Heart right ventricle (tissue), 16 donors: Measurements from ENCODE around the gene FHIT. TPM values are rescaled to one million over a fixed set of nuclear protein-coding genes. Genes with fewer than 3 reads are reported as not detected.

Experiments used
- ATAC-seq, 8 donors: fragments of 200-7000 bp; cut with Tn5 transposase; one replicate each; pipeline ENCODE4 v1.9.1; 2020; ENCODE audit warnings: mild to moderate bottlenecking in 8 of 8, moderate library complexity in 8 of 8, moderate number of reproducible peaks in 1 of 8
- DNase-seq, 2 donors: peaks; one replicate each; pipeline ENCODE4 v3.0.0-alpha.2; 2020
- H3K27ac ChIP-seq, 10 donors: fragments of 200-600 bp; sonication (generic) in 2 of 10; one replicate each; pipeline versions ENCODE4 v1.5.0 to v1.8.0; 2020 to 2022; ENCODE audit warnings: mild to moderate bottlenecking in 3 of 10
- H3K27me3 ChIP-seq, 7 donors: fragments of 200-600 bp; one replicate each; pipeline ENCODE4 v1.8.0; 2021 to 2022; ENCODE audit warnings: mild to moderate bottlenecking in 2 of 7
- H3K36me3 ChIP-seq, 9 donors: fragments of 200-600 bp; sonication (generic) in 1 of 9; one replicate each; pipeline versions ENCODE4 v1.5.0 to v1.8.0; 2020 to 2022; ENCODE audit warnings: mild to moderate bottlenecking in 2 of 9
- H3K4me1 ChIP-seq, 9 donors: fragments of 200-600 bp; sonication (generic) in 1 of 9; one replicate each; pipeline versions ENCODE4 v1.5.0 to v1.8.0; 2020 to 2022; ENCODE audit warnings: mild to moderate bottlenecking in 4 of 9
- H3K4me3 ChIP-seq, 10 donors: fragments of 200-600 bp; sonication (generic) in 2 of 10; one replicate each; pipeline versions ENCODE4 v1.5.0 to v1.8.0; 2020 to 2022; ENCODE audit warnings: mild to moderate bottlenecking in 7 of 10, moderate library complexity in 2 of 10
- H3K9me3 ChIP-seq, 11 donors: fragments of 200-600 bp in 10 of 11; sonication (generic) in 2 of 11; one replicate each; pipeline versions ENCODE4 v1.5.0 to v1.8.0; 2013 to 2022; ENCODE audit warnings: mild to moderate bottlenecking in 2 of 11, control low read depth in 1 of 11, moderate library complexity in 1 of 11
- WGBS, 2 donors: extraction: QIAGEN DNeasy Blood & Tissue Kit; methylation state at CpG; one replicate each; pipeline ENCODE4 v1.1.7; 2013; ENCODE audit warnings: inconsistent platforms in 1 of 2; 5-methylcytosine and 5-hydroxymethylcytosine counted together
- intact Hi-C, 10 donors: fragments of 100-400 bp; cut with DNase I; formaldehyde crosslinking; loops; one replicate each; pipeline versions ENCODE4 v1.11.1 to v1.14.2; 2022
- polyA plus RNA-seq, 2 donors: library from polyadenylated mRNA; stranded (reverse); fragments of 200-250 nt; gene quantifications; one replicate each; pipeline ENCODE4 v1.2.3, GENCODE V29; 2013
- total RNA-seq, 10 donors: library from RNA; stranded (reverse); fragmentation: NEBNext Ultra II Directional in 3 of 10; extraction: Animal tissue kit (Norgen Biotek cat#: 25700) in 3 of 10; gene quantifications; one replicate each; pipeline versions ENCODE4 v1.2.1 to v1.2.4, GENCODE V29; 2021 to 2023
- TF ChIP-seq, protein P1 (sequence below), 9 donors: fragments of 200-600 bp; sonication (generic) in 2 of 9; IDR thresholded peaks; one replicate each; pipeline versions ENCODE4 v1.5.0 to v1.8.0; 2021 to 2022; ENCODE audit warnings: antibody characterized with exemption in 9 of 9, mild to moderate bottlenecking in 5 of 9, moderate library complexity in 1 of 9
- donor health status: Arrhythmogenic right ventricular cardiomyopathy.
- donor health status: ischemic (EF 13 %, LVEDD 7.1; RV severe dilation, severe dysfunction).
- donor health status: healthy with polysubstance abuse.
- donor health status: DM: no; HTN: yes; CAD: no.
- donor health status: DM: no; HTN: no; CAD: no.
- donor health status: ischemic (EF 25% LVEDD 6.9; RV normal size, moderate dysfunction).
- donor health status: ischemic (EF 25% LVEDD 5.7; RV mildly dilated, moderate dysfunction).
- donor health status: healthy.
- donor health status: DM: yes; HTN: yes; CAD: no.
- donor health status: Ischemic cardiomyopathy.
- donor health status: ischemic (EF 35%, LVEDD 5.7; RV mildly dilated, moderate dysfunction).
- donor health status: nonischemic (EF 11% LVEDD 7.7; RV severe dilation, severe dysfunction).
- donor health status: DM: yes; HTN: yes; CAD: no.
- donor health status: PGD.
- donor health status: ischemic (EF 29% LVEDD 5.4; RV normal size, mild dysfunction).
- donor health status: nonischemic (EF 23%, LVEDD 6.1; RV moderate dilation, normal function).

FHIT gene
- total and polyA plus RNA-seq, 12 donors = 4.7 to 25.5 (median 18.3) TPM

DNA sequence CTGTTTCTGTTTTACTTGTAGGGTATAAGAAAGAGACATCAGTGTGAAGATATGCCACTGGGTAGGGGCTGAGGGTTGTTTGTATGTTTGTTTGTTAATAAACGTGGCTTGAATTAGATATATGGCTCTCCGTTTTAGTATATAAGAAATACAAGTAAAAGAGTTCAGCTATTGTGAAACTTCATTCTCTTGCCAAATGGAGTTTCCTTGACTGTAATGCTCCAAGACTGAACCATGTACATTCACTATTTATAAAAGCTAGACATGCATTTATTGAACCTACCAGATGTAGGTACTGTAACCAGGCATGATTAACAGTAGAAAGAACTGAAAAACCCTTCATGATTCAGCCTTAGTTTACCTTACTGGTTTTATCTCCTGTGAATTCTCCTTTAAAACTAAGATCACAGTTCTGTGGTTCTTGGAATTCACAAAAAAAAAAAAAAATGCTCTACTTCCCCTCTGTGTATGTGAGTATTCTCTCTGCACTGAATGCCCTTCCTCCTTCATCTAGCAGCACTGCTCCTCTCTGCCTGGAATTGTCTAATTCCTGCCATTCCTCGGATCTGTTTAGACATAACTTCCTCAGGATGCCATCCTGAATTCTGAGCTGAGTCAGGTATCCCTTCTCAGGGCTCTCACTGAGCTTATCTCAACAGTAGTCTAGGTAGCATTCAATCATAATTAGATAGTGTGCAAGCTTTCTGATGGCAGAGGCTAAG lies 504.4 kb downstream of the FHIT start:
- DNase-seq = no peak
- Histone ChIP-seq H3K36me3 (no peaks in the 10 kb centered on the region), H3K27ac (no peak overlapping the region), H3K4me3 (no peak overlapping the region), H3K27me3 (no peaks in the 10 kb centered on the region), H3K4me1 (peaks cover 0 to 21% (median 0%) of the 10 kb centered on the region in 9 donors), H3K9me3 (peaks cover 0 to 13% (median 0%) of the 10 kb centered on the region in 11 donors)
- TF ChIP-seq, protein P1, sequence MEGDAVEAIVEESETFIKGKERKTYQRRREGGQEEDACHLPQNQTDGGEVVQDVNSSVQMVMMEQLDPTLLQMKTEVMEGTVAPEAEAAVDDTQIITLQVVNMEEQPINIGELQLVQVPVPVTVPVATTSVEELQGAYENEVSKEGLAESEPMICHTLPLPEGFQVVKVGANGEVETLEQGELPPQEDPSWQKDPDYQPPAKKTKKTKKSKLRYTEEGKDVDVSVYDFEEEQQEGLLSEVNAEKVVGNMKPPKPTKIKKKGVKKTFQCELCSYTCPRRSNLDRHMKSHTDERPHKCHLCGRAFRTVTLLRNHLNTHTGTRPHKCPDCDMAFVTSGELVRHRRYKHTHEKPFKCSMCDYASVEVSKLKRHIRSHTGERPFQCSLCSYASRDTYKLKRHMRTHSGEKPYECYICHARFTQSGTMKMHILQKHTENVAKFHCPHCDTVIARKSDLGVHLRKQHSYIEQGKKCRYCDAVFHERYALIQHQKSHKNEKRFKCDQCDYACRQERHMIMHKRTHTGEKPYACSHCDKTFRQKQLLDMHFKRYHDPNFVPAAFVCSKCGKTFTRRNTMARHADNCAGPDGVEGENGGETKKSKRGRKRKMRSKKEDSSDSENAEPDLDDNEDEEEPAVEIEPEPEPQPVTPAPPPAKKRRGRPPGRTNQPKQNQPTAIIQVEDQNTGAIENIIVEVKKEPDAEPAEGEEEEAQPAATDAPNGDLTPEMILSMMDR (IDR thresholded peaks at IDR 0.05) = no peak
- 71 to 77% methylated on average over 3 of the region's 3 CpGs for WGBS, 2 donors
- no peak for ATAC-seq
- intact Hi-C loops = no loop called here

DNA sequence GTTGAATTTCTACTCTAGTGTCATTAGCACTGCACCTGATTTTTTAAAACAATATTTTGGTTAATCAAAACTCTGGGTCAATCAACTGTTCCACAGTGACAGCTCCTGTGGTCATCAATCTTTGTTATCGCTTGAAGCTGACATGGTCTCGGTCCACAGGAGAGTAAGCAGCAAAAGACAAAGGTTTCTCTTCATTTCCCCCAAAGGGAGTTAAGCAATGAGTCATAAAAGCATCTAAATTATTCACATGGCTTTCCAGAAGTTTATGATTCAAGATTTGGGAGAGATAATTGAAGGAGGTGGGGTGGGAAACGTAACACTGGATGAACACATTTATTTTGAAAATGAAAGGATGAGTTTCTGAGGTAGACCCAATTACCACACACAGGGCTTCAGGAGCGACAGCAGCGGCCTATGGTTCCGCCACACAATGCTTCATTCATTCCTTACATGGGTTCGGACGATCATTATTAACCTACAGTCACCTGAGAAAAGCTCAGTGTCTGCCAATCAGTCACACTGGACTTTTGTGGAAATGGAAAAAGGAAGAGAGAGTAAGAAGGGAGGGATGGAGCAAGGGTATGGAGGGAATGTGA lies 505.1 kb downstream of the FHIT start:
- Histone ChIP-seq H3K9me3 (peaks cover 0 to 13% (median 0%) of the 10 kb centered on the region in 11 donors), H3K4me1 (peaks cover 0 to 21% (median 0%) of the 10 kb centered on the region in 9 donors), H3K27ac (no peak overlapping the region), H3K27me3 (no peaks in the 10 kb centered on the region), H3K4me3 (no peak overlapping the region), H3K36me3 (no peaks in the 10 kb centered on the region)
- ATAC-seq (no peak), DNase-seq (no peak)
- intact Hi-C loops = no loop called here
- 96 to 97% methylated on average over 8 of the region's 8 CpGs for WGBS, 2 donors
- TF ChIP-seq, protein P1 (IDR thresholded peaks at IDR 0.05) = no peak

DNA sequence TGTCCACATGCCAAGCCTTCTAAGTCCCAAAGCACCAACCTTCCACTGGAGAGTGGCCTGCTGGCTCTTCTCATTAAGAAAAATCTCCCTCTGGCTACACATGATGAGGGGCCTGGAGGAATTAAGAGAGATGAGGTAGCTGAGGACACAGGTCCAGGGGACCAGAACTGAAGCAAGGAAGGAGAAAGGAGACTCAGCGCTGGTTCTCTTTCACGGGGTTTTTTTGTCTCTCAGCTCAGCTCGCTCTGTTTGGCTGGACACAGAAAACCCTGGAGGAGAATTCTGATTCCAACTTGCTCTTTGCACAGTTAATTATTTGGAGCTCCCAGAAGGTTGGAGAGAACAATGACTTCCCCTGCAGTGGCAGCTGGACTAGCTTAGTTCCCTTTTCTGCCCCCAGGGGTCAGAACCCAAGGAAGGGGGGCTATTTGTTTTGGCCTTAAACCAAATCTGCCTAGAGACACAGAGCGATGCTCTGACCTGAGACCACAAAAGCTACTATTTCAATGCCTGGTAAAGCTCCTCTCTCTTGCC lies 507.6 kb downstream of the FHIT start:
- ATAC-seq = peak in 6 of 8 donors; percentile 33 to 74 (median 56)
- Histone ChIP-seq H3K27ac (no peak overlapping the region), H3K9me3 (no peaks in the 10 kb centered on the region), H3K4me1 (peaks cover 0 to 21% (median 0%) of the 10 kb centered on the region in 9 donors), H3K27me3 (no peaks in the 10 kb centered on the region), H3K4me3 (no peak overlapping the region), H3K36me3 (no peaks in the 10 kb centered on the region)
- DNase-seq = peak in 1 of 2 donors; percentile 9
- WGBS, 2 donors = 28 to 43% methylated on average over 4 of the region's 4 CpGs
- TF ChIP-seq, protein P1 (IDR thresholded peaks at IDR 0.05) = peak in 2 of 9 donors; percentile 12 to 13
- intact Hi-C loops = no loop called here

DNA sequence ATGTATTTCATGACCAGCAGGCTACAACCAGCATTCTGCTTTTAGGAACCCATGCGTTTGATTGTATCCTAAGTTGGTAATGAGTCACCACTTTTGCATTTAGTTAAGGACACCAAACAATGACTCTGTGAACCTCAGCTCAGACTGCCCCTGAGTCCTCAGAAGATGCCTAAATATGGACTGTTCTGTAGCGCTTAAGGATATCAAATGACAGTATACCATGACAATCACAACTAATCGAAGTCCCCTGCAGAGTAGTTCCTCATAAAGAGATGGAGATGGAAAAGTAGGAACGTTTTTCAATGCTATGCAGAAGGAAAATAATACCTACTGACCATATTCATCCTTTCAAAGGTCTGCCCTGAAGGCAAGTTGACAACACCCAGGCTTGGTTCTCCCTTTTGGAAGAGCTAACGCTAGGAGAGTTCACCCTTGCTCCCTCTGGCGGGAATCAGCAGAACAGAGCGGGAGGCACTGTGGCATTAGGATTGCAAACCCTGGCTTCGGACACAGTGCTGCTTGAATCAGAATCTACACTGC lies 508.6 kb downstream of the FHIT start:
- intact Hi-C loops = no loop called here
- Histone ChIP-seq H3K9me3 (no peaks in the 10 kb centered on the region), H3K4me3 (no peak overlapping the region), H3K27ac (no peak overlapping the region), H3K27me3 (no peaks in the 10 kb centered on the region), H3K36me3 (no peaks in the 10 kb centered on the region), H3K4me1 (peaks cover 0 to 21% (median 0%) of the 10 kb centered on the region in 9 donors)
- TF ChIP-seq, protein P1 (IDR thresholded peaks at IDR 0.05) = peak in 5 of 9 donors; percentile 20 to 40 (median 32)
- DNase-seq (no peak), ATAC-seq (peak in 6 of 8 donors; percentile 40 to 82 (median 68))
- WGBS, 2 donors = 70 to 75% methylated on average over 8 of the region's 8 CpGs
